Upper lobe of left lung (tissue), 6 donors: ENCODE results near the gene STARD9. TPM values are rescaled to one million over a fixed set of nuclear protein-coding genes. Genes with fewer than 3 reads are reported as not detected.

Experiments used
- ATAC-seq, 2 donors: fragments of 200-7000 bp; cut with Tn5 transposase; one replicate each; pipeline ENCODE4 v1.9.1; 2022; ENCODE audit warnings: mild to moderate bottlenecking in 2 of 2, moderate library complexity in 2 of 2; ENCODE audit not compliant: low FRiP score in 2 of 2
- DNase-seq, 2 donors: peaks; one replicate each; pipeline ENCODE4 v3.0.0-alpha.2; 2019 to 2020
- H3K27ac ChIP-seq, 4 donors: fragments of 200-600 bp; sonication (generic); one replicate each; pipeline ENCODE4 v1.5.1; 2016 to 2019
- H3K27me3 ChIP-seq, 4 donors: fragments of 200-600 bp; sonication (generic); one replicate each; pipeline ENCODE4 v1.5.1; 2017 to 2019
- H3K36me3 ChIP-seq, 4 donors: fragments of 200-600 bp; sonication (generic); one replicate each; pipeline ENCODE4 v1.5.1; 2016 to 2019
- H3K4me1 ChIP-seq, 4 donors: fragments of 200-600 bp; sonication (generic); one replicate each; pipeline ENCODE4 v1.5.1; 2018 to 2019
- H3K4me3 ChIP-seq, 4 donors: fragments of 200-600 bp; sonication (generic); one replicate each; pipeline ENCODE4 v1.5.1; 2017 to 2019; ENCODE audit warnings: mild to moderate bottlenecking in 2 of 4, moderate library complexity in 1 of 4
- H3K9me3 ChIP-seq, 4 donors: fragments of 200-600 bp; sonication (generic); one replicate each; pipeline ENCODE4 v1.5.1; 2018 to 2019
- CTCF ChIP-seq, 6 experiments: fragments of 450-650 bp in 4 of 6; fragments of 200-600 bp in 2 of 6; sonication (generic) in 2 of 6; IDR thresholded peaks; one replicate each; pipeline ENCODE4 v1.5.1; 2016 to 2019; ENCODE audit warnings: antibody characterized with exemption in 6 of 6
- EP300 ChIP-seq, 4 donors: sonication (generic); formaldehyde crosslinking; IDR thresholded peaks; one replicate each; pipeline ENCODE4 v1.5.1; 2017; ENCODE audit warnings: antibody characterized with exemption in 4 of 4, control low read depth in 2 of 4
- POLR2A ChIP-seq, 4 donors: fragments of 450-650 bp; IDR thresholded peaks; one replicate each; pipeline ENCODE4 v1.5.1; 2016 to 2017; ENCODE audit warnings: antibody characterized with exemption in 4 of 4, mild to moderate bottlenecking in 2 of 4
- POLR2AphosphoS5 ChIP-seq, 2 donors: sonication (generic); formaldehyde crosslinking; IDR thresholded peaks; one replicate each; pipeline ENCODE4 v1.5.1; 2017; ENCODE audit warnings: antibody characterized with exemption in 2 of 2
- WGBS, 2 donors: methylation state at CpG; one replicate each; pipeline ENCODE4 v1.1.5; 2017 to 2018; 5-methylcytosine and 5-hydroxymethylcytosine counted together
- total RNA-seq, 6 donors: library from RNA; depleted of rRNA in 4 of 6; stranded (reverse); fragments of >200 nt in 4 of 6; gene quantifications; one replicate each; pipeline versions ENCODE4 v1.1.0 to v1.2.1, GENCODE V29; 2016 to 2021
- donor health status: DM: no; HTN: no; CAD: no; lungs with moderate emphysema.
- donor health status: DM: no; HTN: yes; CAD: no; lungs with severe emphysema.

Gene STARD9
- total RNA-seq, 6 donors from 2014 or later: 14.6 to 141 (median 28.8) TPM

- Histone ChIP-seq H3K9me3 (no peaks in the 10 kb centered on the region), H3K27ac (no peak overlapping the region), H3K4me1 (peaks cover 5 to 11% (median 6%) of the 10 kb centered on the region in 4 donors), H3K36me3 (peaks cover 0 to 42% (median 23%) of the 10 kb centered on the region in 4 donors), H3K27me3 (no peaks in the 10 kb centered on the region), H3K4me3 (no peak overlapping the region)
- no peak for DNase-seq
- ATAC-seq: no peak
- WGBS, 2 donors: 96 to 98% methylated on average over 5 of the region's 5 CpGs
- TF ChIP-seq EP300 (IDR thresholded peaks at IDR 0.05) (no peak), CTCF (IDR thresholded peaks at IDR 0.05) (no peak), POLR2AphosphoS5 (IDR thresholded peaks at IDR 0.05) (no peak), POLR2A (IDR thresholded peaks at IDR 0.05) (no peak)
Measured at GRCh38 chr15:42716125-42716524, 140.7 kb downstream of the STARD9 start.

- H3K36me3 ChIP-seq: peaks cover 0 to 44% (median 24%) of the 10 kb centered on the region in 4 donors
- no peak for DNase-seq
- no peaks in the 10 kb centered on the region for H3K9me3 ChIP-seq
- 100% methylated on average over 2 of the region's 2 CpGs for WGBS, 2 donors
- no peaks in the 10 kb centered on the region for H3K27me3 ChIP-seq
- H3K27ac ChIP-seq: no peak overlapping the region
- H3K4me1 ChIP-seq: peaks cover 5 to 11% (median 6%) of the 10 kb centered on the region in 4 donors
- ATAC-seq: no peak
- TF ChIP-seq EP300 (IDR thresholded peaks at IDR 0.05) (no peak), CTCF (IDR thresholded peaks at IDR 0.05) (no peak), POLR2AphosphoS5 (IDR thresholded peaks at IDR 0.05) (no peak), POLR2A (IDR thresholded peaks at IDR 0.05) (no peak)
- no peak overlapping the region for H3K4me3 ChIP-seq
Measured at GRCh38 chr15:42716626-42717025, 141.2 kb downstream of the STARD9 start.

GRCh38 chr15:42719043-42719442 lies 143.6 kb downstream of the STARD9 start:
- ATAC-seq: no peak
- Histone ChIP-seq H3K9me3 (no peaks in the 10 kb centered on the region), H3K36me3 (peaks cover 3 to 67% (median 34%) of the 10 kb centered on the region in 4 donors), H3K27me3 (no peaks in the 10 kb centered on the region), H3K27ac (no peak overlapping the region), H3K4me1 (peaks cover 5 to 11% (median 6%) of the 10 kb centered on the region in 4 donors), H3K4me3 (no peak overlapping the region)
- DNase-seq: no peak
- TF ChIP-seq POLR2A (IDR thresholded peaks at IDR 0.05): no peak
- no peak for TF ChIP-seq EP300 (IDR thresholded peaks at IDR 0.05)
- TF ChIP-seq POLR2AphosphoS5 (IDR thresholded peaks at IDR 0.05): no peak
- TF ChIP-seq CTCF (IDR thresholded peaks at IDR 0.05): no peak
- WGBS, 2 donors: 92 to 98% methylated on average over 6 of the region's 6 CpGs

GRCh38 chr15:42720071-42720470 lies 144.7 kb downstream of the STARD9 start:
- 97 to 98% methylated on average over 3 of the region's 3 CpGs for WGBS, 2 donors
- peaks cover 3 to 4% (median 3%) of the 10 kb centered on the region in 4 donors for H3K4me1 ChIP-seq
- peaks cover 4 to 77% (median 43%) of the 10 kb centered on the region in 4 donors for H3K36me3 ChIP-seq
- H3K27ac ChIP-seq: no peak overlapping the region
- no peaks in the 10 kb centered on the region for H3K9me3 ChIP-seq
- DNase-seq (no peak), ATAC-seq (no peak)
- no peak overlapping the region for H3K4me3 ChIP-seq
- no peak for TF ChIP-seq POLR2AphosphoS5 (IDR thresholded peaks at IDR 0.05)
- no peak for TF ChIP-seq CTCF (IDR thresholded peaks at IDR 0.05)
- no peak for TF ChIP-seq POLR2A (IDR thresholded peaks at IDR 0.05)
- no peak for TF ChIP-seq EP300 (IDR thresholded peaks at IDR 0.05)
- H3K27me3 ChIP-seq: no peaks in the 10 kb centered on the region

GRCh38 chr15:42721016-42721415 lies 145.6 kb downstream of the STARD9 start:
- no peaks in the 10 kb centered on the region for H3K27me3 ChIP-seq
- H3K36me3 ChIP-seq: peaks cover 9 to 87% (median 50%) of the 10 kb centered on the region in 4 donors
- no peak overlapping the region for H3K4me3 ChIP-seq
- no peak for ATAC-seq
- no peak for DNase-seq
- H3K9me3 ChIP-seq: no peaks in the 10 kb centered on the region
- no peak overlapping the region for H3K27ac ChIP-seq
- no peak for TF ChIP-seq POLR2A (IDR thresholded peaks at IDR 0.05)
- TF ChIP-seq CTCF (IDR thresholded peaks at IDR 0.05): no peak
- no peak for TF ChIP-seq POLR2AphosphoS5 (IDR thresholded peaks at IDR 0.05)
- no peak for TF ChIP-seq EP300 (IDR thresholded peaks at IDR 0.05)
- WGBS, 2 donors: 69 to 88% methylated on average over 5 to 6 of the region's 6 CpGs
- H3K4me1 ChIP-seq: no peaks in the 10 kb centered on the region
